ENCODE results near the gene RNF38. TPM values are rescaled to one million over a fixed set of nuclear protein-coding genes. Genes with fewer than 3 reads are reported as not detected.

Gene RNF38
- total RNA-seq, 1 donor from 2014 or later, result 39.6 TPM

DNA sequence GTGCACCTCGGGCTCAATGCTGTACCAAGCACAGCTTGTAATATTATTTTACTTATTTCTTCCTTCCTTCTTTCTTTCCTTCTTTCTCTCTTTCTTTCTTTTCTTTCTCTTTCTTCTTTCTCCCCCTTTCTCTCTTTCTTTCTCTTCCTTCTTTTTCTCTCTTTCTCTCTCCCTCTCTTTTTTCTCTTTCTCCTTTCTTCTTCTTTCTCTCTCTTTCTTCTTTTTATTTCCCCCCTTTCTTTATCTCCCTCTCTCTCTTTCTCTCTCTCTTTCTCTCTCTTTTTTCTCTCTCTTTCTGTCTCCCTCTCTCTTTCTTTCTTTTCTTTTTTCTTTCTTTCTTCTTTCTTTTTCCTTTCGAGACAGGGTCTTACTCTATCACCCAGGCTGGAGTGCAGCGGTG lies 109.1 kb downstream of the RNF38 start:
- H3K27me3 ChIP-seq (ENCODE audit: insufficient read depth, low read length), result no peaks in the 10 kb centered on the region
- no peak overlapping the region for H3K4me2 ChIP-seq (ENCODE audit: low read length)
- H3K4me3 ChIP-seq (ENCODE audit: insufficient read depth, low read depth, low read length), result no peak overlapping the region
- H3K4me1 Mint-ChIP-seq (ENCODE audit: low read depth, unreplicated experiment), result peaks cover 3% of the 10 kb centered on the region
- no peaks in the 10 kb centered on the region for H3K27me3 Mint-ChIP-seq (ENCODE audit: low read depth, unreplicated experiment)
- no peak overlapping the region for H3K27ac Mint-ChIP-seq (ENCODE audit: unreplicated experiment)
- H4K20me1 ChIP-seq (ENCODE audit: insufficient read depth, low read length), result no peaks in the 10 kb centered on the region
- FAIRE-seq (no peak), DNase-seq (ENCODE audit: low read depth) (no peak)
- H2AFZ ChIP-seq (ENCODE audit: low read depth, low read length), result no peak overlapping the region
- H3K9me3 ChIP-seq (ENCODE audit: insufficient read depth, low read depth, low read length), result no peaks in the 10 kb centered on the region
- no peak for TF ChIP-seq EZH2 (IDR thresholded peaks at IDR 0.05; ENCODE audit: insufficient read depth, low read length)
- TF ChIP-seq, protein P1, sequence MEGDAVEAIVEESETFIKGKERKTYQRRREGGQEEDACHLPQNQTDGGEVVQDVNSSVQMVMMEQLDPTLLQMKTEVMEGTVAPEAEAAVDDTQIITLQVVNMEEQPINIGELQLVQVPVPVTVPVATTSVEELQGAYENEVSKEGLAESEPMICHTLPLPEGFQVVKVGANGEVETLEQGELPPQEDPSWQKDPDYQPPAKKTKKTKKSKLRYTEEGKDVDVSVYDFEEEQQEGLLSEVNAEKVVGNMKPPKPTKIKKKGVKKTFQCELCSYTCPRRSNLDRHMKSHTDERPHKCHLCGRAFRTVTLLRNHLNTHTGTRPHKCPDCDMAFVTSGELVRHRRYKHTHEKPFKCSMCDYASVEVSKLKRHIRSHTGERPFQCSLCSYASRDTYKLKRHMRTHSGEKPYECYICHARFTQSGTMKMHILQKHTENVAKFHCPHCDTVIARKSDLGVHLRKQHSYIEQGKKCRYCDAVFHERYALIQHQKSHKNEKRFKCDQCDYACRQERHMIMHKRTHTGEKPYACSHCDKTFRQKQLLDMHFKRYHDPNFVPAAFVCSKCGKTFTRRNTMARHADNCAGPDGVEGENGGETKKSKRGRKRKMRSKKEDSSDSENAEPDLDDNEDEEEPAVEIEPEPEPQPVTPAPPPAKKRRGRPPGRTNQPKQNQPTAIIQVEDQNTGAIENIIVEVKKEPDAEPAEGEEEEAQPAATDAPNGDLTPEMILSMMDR (IDR thresholded peaks at IDR 0.05; ENCODE audit: insufficient read depth, low read depth, low read length), result no peak
- no peaks in the 10 kb centered on the region for H3K36me3 ChIP-seq (ENCODE audit: insufficient read depth, low read length)
- H3K4me3 Mint-ChIP-seq (ENCODE audit: unreplicated experiment), result no peak overlapping the region
- H3K36me3 Mint-ChIP-seq (ENCODE audit: low read depth, unreplicated experiment), result no peaks in the 10 kb centered on the region
- H3K9ac ChIP-seq (ENCODE audit: low read length), result no peak overlapping the region
- H3K9me3 Mint-ChIP-seq (ENCODE audit: unreplicated experiment), result no peaks in the 10 kb centered on the region
- no peak overlapping the region for H3K27ac ChIP-seq (ENCODE audit: low read depth, low read length)
- H3K79me2 ChIP-seq (ENCODE audit: insufficient read depth, low read length), result no peaks in the 10 kb centered on the region
- no peaks in the 10 kb centered on the region for H3K4me1 ChIP-seq (ENCODE audit: insufficient read depth, low read length)

DNA sequence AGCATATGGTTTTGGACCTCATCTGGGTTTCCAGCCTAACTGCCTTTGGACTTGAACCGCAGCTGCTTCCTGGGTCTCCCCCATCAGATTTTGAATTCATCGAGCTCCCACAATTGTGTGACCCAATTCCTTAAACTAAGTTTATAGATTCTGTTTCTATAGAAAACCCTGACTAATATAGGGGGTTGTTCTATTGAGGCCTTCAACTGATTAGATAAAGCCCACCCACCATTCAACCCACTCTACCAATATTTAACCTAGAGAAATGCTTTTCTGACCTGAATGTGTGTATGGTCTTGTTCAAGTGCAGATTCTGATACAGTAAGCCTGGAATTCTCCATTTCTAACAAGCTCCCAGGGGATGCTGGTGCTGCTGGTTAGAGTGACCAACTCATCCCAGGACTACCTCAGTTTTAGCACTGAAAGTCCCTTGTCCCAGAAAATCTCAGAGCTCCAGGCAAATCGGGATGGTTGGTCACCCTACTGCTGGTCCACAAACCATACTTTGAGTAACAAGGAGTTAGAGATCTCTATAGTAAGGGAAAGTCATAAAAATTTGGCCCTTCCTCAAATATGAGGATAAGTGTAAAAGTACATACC lies 110.1 kb downstream of the RNF38 start:
- no peak overlapping the region for H2AFZ ChIP-seq (ENCODE audit: low read depth, low read length)
- Mint-ChIP-seq H3K36me3 (ENCODE audit: low read depth, unreplicated experiment) (no peaks in the 10 kb centered on the region), H3K9me3 (ENCODE audit: unreplicated experiment) (no peaks in the 10 kb centered on the region), H3K4me3 (ENCODE audit: unreplicated experiment) (no peak overlapping the region), H3K4me1 (ENCODE audit: low read depth, unreplicated experiment) (peaks cover 3% of the 10 kb centered on the region), H3K27ac (ENCODE audit: unreplicated experiment) (no peak overlapping the region), H3K27me3 (ENCODE audit: low read depth, unreplicated experiment) (no peaks in the 10 kb centered on the region)
- H3K79me2 ChIP-seq (ENCODE audit: insufficient read depth, low read length), result no peaks in the 10 kb centered on the region
- TF ChIP-seq, protein P1 (IDR thresholded peaks at IDR 0.05; ENCODE audit: insufficient read depth, low read depth, low read length), result no peak
- TF ChIP-seq EZH2 (IDR thresholded peaks at IDR 0.05; ENCODE audit: insufficient read depth, low read length), result no peak
- no peaks in the 10 kb centered on the region for H4K20me1 ChIP-seq (ENCODE audit: insufficient read depth, low read length)
- no peaks in the 10 kb centered on the region for H3K9me3 ChIP-seq (ENCODE audit: insufficient read depth, low read depth, low read length)
- no peak overlapping the region for H3K4me2 ChIP-seq (ENCODE audit: low read length)
- H3K36me3 ChIP-seq (ENCODE audit: insufficient read depth, low read length), result no peaks in the 10 kb centered on the region
- H3K9ac ChIP-seq (ENCODE audit: low read length), result no peak overlapping the region
- FAIRE-seq (no peak), DNase-seq (ENCODE audit: low read depth) (no peak)
- H3K4me1 ChIP-seq (ENCODE audit: insufficient read depth, low read length), result no peaks in the 10 kb centered on the region
- H3K27me3 ChIP-seq (ENCODE audit: insufficient read depth, low read length), result no peaks in the 10 kb centered on the region
- H3K4me3 ChIP-seq (ENCODE audit: insufficient read depth, low read depth, low read length), result no peak overlapping the region
- H3K27ac ChIP-seq (ENCODE audit: low read depth, low read length), result no peak overlapping the region

DNA sequence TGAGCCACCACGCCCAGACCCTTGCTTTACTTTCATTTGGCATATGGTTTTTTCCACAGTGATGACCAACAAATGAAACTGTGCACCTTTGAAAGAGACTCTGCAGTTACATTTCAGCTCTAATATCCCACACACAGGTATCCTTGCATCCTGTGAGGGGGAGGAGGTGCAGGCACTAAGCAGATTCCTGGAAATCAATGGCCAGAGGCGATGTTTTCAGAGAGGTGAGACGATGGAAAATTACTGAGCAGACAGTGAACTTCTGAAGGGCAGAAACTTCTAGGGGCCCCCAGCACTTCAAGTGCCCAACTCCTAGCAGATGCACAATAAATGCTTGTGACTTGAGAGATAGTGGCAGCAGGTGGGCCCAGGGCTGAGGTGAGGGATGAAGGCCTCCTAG lies 112.0 kb downstream of the RNF38 start:
- no peaks in the 10 kb centered on the region for H3K36me3 Mint-ChIP-seq (ENCODE audit: low read depth, unreplicated experiment)
- no peaks in the 10 kb centered on the region for H3K4me1 ChIP-seq (ENCODE audit: insufficient read depth, low read length)
- H3K79me2 ChIP-seq (ENCODE audit: insufficient read depth, low read length), result no peaks in the 10 kb centered on the region
- FAIRE-seq (no peak), DNase-seq (ENCODE audit: low read depth) (no peak)
- no peak for TF ChIP-seq EZH2 (IDR thresholded peaks at IDR 0.05; ENCODE audit: insufficient read depth, low read length)
- TF ChIP-seq, protein P1 (IDR thresholded peaks at IDR 0.05; ENCODE audit: insufficient read depth, low read depth, low read length), result no peak
- no peaks in the 10 kb centered on the region for H3K9me3 ChIP-seq (ENCODE audit: insufficient read depth, low read depth, low read length)
- no peak overlapping the region for H2AFZ ChIP-seq (ENCODE audit: low read depth, low read length)
- H3K9me3 Mint-ChIP-seq (ENCODE audit: unreplicated experiment), result no peaks in the 10 kb centered on the region
- no peak overlapping the region for H3K4me2 ChIP-seq (ENCODE audit: low read length)
- H3K27ac ChIP-seq (ENCODE audit: low read depth, low read length), result no peak overlapping the region
- no peaks in the 10 kb centered on the region for H3K27me3 Mint-ChIP-seq (ENCODE audit: low read depth, unreplicated experiment)
- no peak overlapping the region for H3K9ac ChIP-seq (ENCODE audit: low read length)
- H3K4me3 ChIP-seq (ENCODE audit: insufficient read depth, low read depth, low read length), result no peak overlapping the region
- H3K4me1 Mint-ChIP-seq (ENCODE audit: low read depth, unreplicated experiment), result peaks cover 3% of the 10 kb centered on the region
- no peaks in the 10 kb centered on the region for H3K27me3 ChIP-seq (ENCODE audit: insufficient read depth, low read length)
- H4K20me1 ChIP-seq (ENCODE audit: insufficient read depth, low read length), result no peaks in the 10 kb centered on the region
- no peaks in the 10 kb centered on the region for H3K36me3 ChIP-seq (ENCODE audit: insufficient read depth, low read length)
- no peak overlapping the region for H3K4me3 Mint-ChIP-seq (ENCODE audit: unreplicated experiment)
- H3K27ac Mint-ChIP-seq (ENCODE audit: unreplicated experiment), result no peak overlapping the region
